ENCODE measurements around the gene ROCK2. TPM values are rescaled to one million over a fixed set of nuclear protein-coding genes. Genes with fewer than 3 reads are reported as not detected.

Gene ROCK2
- total and polyA plus RNA-seq, 2 of the 8 experiments (the other 6 are each of a cell fraction or from before 2014, with no cell fraction given): 2.7 to 29.0 TPM

GRCh38 chr2:11267931-11268330 lies 76.5 kb downstream of the ROCK2 start (continued):
- TF ChIP-seq CHD7 (IDR thresholded peaks at IDR 0.05; ENCODE audit: insufficient replicate concordance, low read length) (no peak), CBX8 (IDR thresholded peaks at IDR 0.05; ENCODE audit: borderline replicate concordance, low read depth, low read length) (no peak), KDM4A (IDR thresholded peaks at IDR 0.05; ENCODE audit: low read depth, low read length, severe bottlenecking) (no peak), ATF3 (IDR thresholded peaks at IDR 0.05; ENCODE audit: insufficient read depth, low read depth, low read length) (no peak), MAFK (IDR thresholded peaks at IDR 0.05; ENCODE audit: low read depth, low read length) (no peak), EGR1 (IDR thresholded peaks at IDR 0.05; ENCODE audit: borderline replicate concordance, low read depth, low read length) (no peak)

Data from H1 (cell line).